Measurements from ENCODE around the gene AIFM2. TPM values are rescaled to one million over a fixed set of nuclear protein-coding genes. Genes with fewer than 3 reads are reported as not detected.

Gene AIFM2
- total and polyA plus RNA-seq, 2 of the 13 experiments (the other 11 are each of a cell fraction or from before 2014, with no cell fraction given): 20.3 to 29.5 TPM

DNA sequence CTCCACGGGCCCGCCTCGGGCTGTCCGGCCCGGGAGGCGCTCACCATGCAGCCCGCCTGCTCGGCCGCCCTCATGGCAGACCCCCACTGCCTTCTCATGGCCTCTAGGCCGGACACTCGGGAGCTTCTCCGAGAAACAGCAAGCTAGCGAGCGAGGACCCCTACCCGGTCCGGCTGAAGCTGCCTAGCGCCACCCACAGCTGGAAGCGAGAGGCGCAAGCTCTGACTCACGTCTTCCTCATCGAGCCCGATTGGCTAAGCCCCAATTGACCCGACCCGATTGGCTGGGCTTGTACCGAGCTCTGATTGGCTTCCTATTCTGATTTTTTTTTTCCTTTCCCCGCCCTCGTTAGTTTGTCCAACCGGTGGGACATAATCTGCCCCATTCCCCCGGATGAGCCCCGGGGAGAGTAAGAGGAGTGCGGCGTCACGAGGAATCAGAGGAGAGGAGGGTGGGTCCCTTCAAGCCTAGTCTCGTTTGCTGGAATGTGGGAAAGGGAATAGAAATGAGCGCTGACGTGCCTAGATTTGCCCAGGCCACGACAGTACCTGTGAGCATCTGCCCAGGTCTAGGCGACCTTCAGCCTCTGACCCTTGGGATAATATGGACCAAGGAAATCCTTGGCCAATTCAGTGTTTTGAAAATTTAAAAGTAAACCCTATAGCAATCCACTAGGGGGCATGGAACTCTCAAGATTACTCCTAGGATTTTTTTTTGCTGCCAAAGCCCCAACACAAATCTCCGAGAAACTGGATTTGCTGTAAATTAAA lies 14.0 kb upstream of the AIFM2 start, which contains the start of gene TYSND1 (continued):
- TF ChIP-seq ZNF572 (CRISPR knock-in tag; IDR thresholded peaks at IDR 0.05): no peak
- peak; percentile 78 for TF ChIP-seq NR2C2 (CRISPR knock-in tag; IDR thresholded peaks at IDR 0.05; ENCODE audit: borderline replicate concordance)
- TF ChIP-seq ZNF24 (IDR thresholded peaks at IDR 0.05): no peak
- TF ChIP-seq ZNF207 (IDR thresholded peaks at IDR 0.05; ENCODE audit: borderline replicate concordance): no peak
- peak; percentile 49; the same call in 1 of the 2 replicates for TF ChIP-seq KDM5A (IDR thresholded peaks at IDR 0.05; ENCODE audit: borderline replicate concordance, low read length)
- no peak for TF ChIP-seq SP140L (CRISPR knock-in tag; IDR thresholded peaks at IDR 0.05; ENCODE audit: borderline replicate concordance)
- TF ChIP-seq RORA (CRISPR knock-in tag; IDR thresholded peaks at IDR 0.05): no peak
- no peak for TF ChIP-seq HNRNPLL (IDR thresholded peaks at IDR 0.05; ENCODE audit: low read depth, low read length, poor library complexity, severe bottlenecking)
- TF ChIP-seq ZNF33A (CRISPR knock-in tag; IDR thresholded peaks at IDR 0.05; ENCODE audit: borderline replicate concordance): peak; percentile 81; the same call in 1 of the 2 replicates
- TF ChIP-seq, protein P1, sequence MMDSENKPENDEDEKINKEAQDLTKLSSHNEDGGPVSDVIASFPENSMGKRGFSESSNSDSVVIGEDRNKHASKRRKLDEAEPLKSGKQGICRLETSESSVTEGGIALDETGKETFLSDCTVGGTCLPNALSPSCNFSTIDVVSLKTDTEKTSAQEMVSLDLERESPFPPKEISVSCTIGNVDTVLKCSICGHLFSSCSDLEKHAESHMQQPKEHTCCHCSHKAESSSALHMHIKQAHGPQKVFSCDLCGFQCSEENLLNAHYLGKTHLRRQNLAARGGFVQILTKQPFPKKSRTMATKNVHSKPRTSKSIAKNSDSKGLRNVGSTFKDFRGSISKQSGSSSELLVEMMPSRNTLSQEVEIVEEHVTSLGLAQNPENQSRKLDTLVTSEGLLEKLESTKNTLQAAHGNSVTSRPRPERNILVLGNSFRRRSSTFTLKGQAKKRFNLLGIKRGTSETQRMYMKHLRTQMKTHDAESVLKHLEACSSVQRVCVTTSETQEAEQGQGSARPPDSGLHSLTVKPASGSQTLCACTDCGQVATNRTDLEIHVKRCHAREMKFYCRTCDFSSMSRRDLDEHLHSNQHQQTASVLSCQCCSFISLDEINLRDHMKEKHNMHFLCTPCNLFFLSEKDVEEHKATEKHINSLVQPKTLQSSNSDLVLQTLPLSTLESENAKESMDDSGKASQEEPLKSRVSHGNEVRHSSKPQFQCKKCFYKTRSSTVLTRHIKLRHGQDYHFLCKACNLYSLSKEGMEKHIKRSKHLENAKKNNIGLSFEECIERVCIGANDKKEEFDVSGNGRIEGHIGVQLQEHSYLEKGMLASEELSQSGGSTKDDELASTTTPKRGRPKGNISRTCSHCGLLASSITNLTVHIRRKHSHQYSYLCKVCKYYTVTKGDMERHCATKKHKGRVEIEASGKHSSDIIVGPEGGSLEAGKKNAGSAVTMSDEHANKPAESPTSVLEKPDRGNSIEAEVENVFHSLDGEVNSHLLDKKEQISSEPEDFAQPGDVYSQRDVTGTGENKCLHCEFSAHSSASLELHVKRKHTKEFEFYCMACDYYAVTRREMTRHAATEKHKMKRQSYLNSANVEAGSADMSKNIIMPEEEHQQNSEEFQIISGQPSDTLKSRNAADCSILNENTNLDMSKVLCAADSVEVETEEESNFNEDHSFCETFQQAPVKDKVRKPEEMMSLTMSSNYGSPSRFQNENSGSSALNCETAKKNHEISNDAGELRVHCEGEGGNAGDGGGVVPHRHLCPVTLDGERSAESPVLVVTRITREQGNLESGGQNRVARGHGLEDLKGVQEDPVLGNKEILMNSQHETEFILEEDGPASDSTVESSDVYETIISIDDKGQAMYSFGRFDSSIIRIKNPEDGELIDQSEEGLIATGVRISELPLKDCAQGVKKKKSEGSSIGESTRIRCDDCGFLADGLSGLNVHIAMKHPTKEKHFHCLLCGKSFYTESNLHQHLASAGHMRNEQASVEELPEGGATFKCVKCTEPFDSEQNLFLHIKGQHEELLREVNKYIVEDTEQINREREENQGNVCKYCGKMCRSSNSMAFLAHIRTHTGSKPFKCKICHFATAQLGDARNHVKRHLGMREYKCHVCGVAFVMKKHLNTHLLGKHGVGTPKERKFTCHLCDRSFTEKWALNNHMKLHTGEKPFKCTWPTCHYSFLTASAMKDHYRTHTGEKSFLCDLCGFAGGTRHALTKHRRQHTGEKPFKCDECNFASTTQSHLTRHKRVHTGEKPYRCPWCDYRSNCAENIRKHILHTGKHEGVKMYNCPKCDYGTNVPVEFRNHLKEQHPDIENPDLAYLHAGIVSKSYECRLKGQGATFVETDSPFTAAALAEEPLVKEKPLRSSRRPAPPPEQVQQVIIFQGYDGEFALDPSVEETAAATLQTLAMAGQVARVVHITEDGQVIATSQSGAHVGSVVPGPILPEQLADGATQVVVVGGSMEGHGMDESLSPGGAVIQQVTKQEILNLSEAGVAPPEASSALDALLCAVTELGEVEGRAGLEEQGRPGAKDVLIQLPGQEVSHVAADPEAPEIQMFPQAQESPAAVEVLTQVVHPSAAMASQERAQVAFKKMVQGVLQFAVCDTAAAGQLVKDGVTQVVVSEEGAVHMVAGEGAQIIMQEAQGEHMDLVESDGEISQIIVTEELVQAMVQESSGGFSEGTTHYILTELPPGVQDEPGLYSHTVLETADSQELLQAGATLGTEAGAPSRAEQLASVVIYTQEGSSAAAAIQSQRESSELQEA (CRISPR knock-in tag; IDR thresholded peaks at IDR 0.05; ENCODE audit: not compliant biosample characterization): peak; percentile 67
- TF ChIP-seq, protein P2, sequence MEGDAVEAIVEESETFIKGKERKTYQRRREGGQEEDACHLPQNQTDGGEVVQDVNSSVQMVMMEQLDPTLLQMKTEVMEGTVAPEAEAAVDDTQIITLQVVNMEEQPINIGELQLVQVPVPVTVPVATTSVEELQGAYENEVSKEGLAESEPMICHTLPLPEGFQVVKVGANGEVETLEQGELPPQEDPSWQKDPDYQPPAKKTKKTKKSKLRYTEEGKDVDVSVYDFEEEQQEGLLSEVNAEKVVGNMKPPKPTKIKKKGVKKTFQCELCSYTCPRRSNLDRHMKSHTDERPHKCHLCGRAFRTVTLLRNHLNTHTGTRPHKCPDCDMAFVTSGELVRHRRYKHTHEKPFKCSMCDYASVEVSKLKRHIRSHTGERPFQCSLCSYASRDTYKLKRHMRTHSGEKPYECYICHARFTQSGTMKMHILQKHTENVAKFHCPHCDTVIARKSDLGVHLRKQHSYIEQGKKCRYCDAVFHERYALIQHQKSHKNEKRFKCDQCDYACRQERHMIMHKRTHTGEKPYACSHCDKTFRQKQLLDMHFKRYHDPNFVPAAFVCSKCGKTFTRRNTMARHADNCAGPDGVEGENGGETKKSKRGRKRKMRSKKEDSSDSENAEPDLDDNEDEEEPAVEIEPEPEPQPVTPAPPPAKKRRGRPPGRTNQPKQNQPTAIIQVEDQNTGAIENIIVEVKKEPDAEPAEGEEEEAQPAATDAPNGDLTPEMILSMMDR (CRISPR knock-in tag; IDR thresholded peaks at IDR 0.05): peak; percentile 97
- no peak for TF ChIP-seq ZNF432 (CRISPR knock-in tag; IDR thresholded peaks at IDR 0.05; ENCODE audit: borderline replicate concordance)
- TF ChIP-seq, protein P3, sequence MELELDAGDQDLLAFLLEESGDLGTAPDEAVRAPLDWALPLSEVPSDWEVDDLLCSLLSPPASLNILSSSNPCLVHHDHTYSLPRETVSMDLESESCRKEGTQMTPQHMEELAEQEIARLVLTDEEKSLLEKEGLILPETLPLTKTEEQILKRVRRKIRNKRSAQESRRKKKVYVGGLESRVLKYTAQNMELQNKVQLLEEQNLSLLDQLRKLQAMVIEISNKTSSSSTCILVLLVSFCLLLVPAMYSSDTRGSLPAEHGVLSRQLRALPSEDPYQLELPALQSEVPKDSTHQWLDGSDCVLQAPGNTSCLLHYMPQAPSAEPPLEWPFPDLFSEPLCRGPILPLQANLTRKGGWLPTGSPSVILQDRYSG (CRISPR knock-in tag; IDR thresholded peaks at IDR 0.05): no peak; the same call in 1 of the 2 replicates
- 0 out of 2 replicates have a peak, but pooled peaks have one; percentile 7 for TF ChIP-seq HNF4G (IDR thresholded peaks at IDR 0.05; ENCODE audit: borderline replicate concordance, low read depth, low read length)
- no peak for TF ChIP-seq HNF4G (CRISPR knock-in tag; IDR thresholded peaks at IDR 0.05; ENCODE audit: borderline replicate concordance, low read depth)
- peak; percentile 84 for TF ChIP-seq NFYC (CRISPR knock-in tag; IDR thresholded peaks at IDR 0.05)
- TF ChIP-seq, protein P4, sequence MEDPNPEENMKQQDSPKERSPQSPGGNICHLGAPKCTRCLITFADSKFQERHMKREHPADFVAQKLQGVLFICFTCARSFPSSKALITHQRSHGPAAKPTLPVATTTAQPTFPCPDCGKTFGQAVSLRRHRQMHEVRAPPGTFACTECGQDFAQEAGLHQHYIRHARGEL (CRISPR knock-in tag; IDR thresholded peaks at IDR 0.05): no peak

All from HepG2 (cell line).